HAP-1 (cell line): Measurements from ENCODE around the gene NFATC2.

Experiments used
- DNase-seq, 2 experiments: peaks; one replicate each; pipeline ENCODE4 v3.0.0-alpha.2; 2016 to 2020; ENCODE audit warnings: low spot score in 2 of 2
- H3K27me3 ChIP-seq: fragments of 250-450 bp; sonication (Bioruptor Pico); 2 replicates; pipeline ENCODE4 v1.5.1; 2020; ENCODE audit warnings: low read depth, mild to moderate bottlenecking, moderate library complexity
- H3K36me3 ChIP-seq: fragments of 250-450 bp; sonication (Bioruptor Pico); replicated peaks from 2 replicates; pipeline ENCODE4 v1.5.1; 2020; ENCODE audit warnings: mild to moderate bottlenecking
- H3K4me1 ChIP-seq: fragments of 250-450 bp; sonication (Bioruptor Pico); 2 replicates; pipeline ENCODE4 v1.5.1; 2020; ENCODE audit warnings: mild to moderate bottlenecking
- H3K4me3 ChIP-seq: fragments of 250-450 bp; sonication (Bioruptor Pico); 2 replicates; pipeline ENCODE4 v1.5.1; 2020; ENCODE audit warnings: mild to moderate bottlenecking, moderate library complexity
- H3K9me3 ChIP-seq: fragments of 250-450 bp; sonication (Bioruptor Pico); 2 replicates; pipeline ENCODE4 v1.5.1; 2020; ENCODE audit warnings: mild to moderate bottlenecking, moderate library complexity
- in situ Hi-C: fragments of 300-500 bp; cut with MboI; formaldehyde crosslinking; loops from 3 replicates; pipeline ENCODE4 v1.14.3; 2020; ENCODE audit warnings: low sequenced_read_pairs, inconsistent platforms, mixed read lengths

NFATC2 gene

DNA sequence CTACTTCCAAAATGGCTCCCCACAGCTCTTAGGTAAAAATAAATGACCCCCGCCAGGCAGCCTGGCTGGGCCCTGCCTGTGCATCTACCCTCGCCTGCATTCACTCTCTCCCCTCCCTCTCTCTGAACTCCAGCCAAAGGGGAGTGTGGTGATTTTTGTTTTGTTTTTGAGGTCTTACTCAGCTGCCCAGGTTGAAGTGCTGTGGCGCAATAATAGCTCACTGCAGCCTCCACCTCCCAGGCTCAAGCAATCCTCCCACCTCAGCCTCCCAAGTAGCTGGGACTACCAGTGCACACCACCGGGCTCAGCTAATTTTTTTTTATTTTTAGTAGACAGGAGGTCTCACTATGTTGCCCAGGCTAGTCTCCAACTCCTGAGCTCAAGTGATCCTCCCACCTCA is 15.8 kb downstream of the NFATC2 start:
- H3K9me3 ChIP-seq = no peaks in the 10 kb centered on the region
- H3K36me3 ChIP-seq = no peaks in the 10 kb centered on the region
- no peaks in the 10 kb centered on the region for H3K27me3 ChIP-seq
- DNase-seq = no peak
- in situ Hi-C loops = no loop called here
- no peak overlapping the region for H3K4me3 ChIP-seq
- H3K4me1 ChIP-seq = no peaks in the 10 kb centered on the region

GRCh38 chr20:51526106-51526470 is 16.4 kb downstream of the NFATC2 start:
- in situ Hi-C loops = no loop called here
- no peak for DNase-seq
- no peak overlapping the region for H3K4me3 ChIP-seq
- H3K4me1 ChIP-seq = no peaks in the 10 kb centered on the region
- H3K36me3 ChIP-seq = no peaks in the 10 kb centered on the region
- no peaks in the 10 kb centered on the region for H3K9me3 ChIP-seq
- no peaks in the 10 kb centered on the region for H3K27me3 ChIP-seq

DNA sequence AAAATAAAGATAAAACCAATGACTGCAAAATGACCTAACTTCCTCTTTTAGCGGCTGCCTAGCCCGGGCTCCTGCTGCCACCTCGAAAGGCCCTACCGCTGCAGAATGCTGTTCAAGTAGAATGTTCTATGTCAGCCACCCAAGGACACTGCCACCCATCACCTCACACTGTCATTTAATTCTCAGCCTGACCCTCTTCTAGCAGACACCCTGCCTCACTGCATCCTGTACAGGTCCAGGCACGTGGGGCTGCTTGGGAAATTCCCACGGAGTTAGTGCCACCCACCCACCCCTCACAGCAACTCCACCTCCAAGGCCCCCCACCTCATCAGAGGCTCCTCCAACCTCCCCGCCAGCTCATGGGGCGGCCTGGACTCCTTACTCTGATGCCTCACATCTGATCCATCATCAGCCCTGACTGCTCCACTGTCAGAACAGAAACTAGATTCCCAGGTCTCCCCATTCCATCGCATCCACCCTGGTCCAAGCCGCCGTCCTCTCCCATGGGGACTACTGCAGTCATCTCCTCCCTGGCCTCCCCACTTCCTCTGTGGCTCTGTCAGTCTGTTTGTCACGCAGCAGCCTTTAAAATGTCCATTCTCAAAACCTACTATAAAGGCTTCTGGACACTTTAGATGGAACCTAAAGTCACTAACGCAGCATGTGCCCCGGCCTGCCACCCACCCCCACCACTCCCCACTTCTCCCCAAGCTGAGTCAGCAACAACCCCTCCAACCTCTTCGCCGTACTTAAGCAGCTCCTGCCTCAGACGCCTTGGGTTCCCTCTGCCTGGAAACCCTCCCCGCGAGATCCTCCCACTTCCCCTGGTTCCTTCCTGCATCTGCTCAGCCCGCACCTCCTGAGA is 17.0 kb downstream of the NFATC2 start:
- in situ Hi-C loops = no loop called here
- Histone ChIP-seq H3K9me3 (no peaks in the 10 kb centered on the region), H3K36me3 (no peaks in the 10 kb centered on the region), H3K4me3 (no peak overlapping the region), H3K27me3 (no peaks in the 10 kb centered on the region), H3K4me1 (no peaks in the 10 kb centered on the region)
- DNase-seq = no peak

DNA sequence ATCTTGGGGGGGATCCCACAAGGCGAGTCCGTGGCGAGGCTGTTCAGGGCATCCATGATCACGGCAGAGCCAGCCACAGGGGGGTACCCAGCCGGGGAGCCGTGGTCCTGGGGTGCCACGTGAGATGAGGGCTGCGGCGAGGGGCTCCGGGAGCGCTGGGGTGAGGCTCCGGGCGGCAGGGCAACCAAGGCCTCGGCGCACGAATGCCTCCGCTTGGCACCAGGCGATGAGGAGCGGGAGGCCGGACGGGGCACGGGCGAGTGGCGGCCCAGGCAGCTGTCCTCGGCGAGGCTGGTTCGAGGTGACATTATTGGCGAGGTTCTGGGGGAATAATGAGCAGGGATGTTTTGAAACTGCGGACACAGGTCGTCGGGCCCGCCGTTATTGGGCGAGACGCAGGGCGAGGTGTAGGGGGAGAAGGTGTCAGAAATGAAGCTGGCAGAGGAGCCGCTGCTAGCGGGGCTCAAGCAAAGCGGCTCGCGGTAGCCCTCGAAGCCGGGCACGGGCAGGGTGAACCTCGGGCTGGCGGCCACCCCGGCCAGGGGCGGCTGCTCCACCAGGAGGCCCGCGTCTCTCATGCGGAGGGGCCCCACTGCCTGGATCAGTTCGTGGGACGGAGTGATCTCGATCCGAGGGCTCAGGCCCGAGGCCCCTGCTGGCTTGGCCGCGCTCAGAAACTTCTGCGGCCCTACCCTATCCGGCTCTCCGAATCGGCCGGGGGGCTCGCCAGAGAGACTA is 19.1 kb downstream of the NFATC2 start:
- in situ Hi-C loops = no loop called here
- H3K27me3 ChIP-seq = no peaks in the 10 kb centered on the region

GRCh38 chr20:51522207-51522606 is 20.3 kb downstream of the NFATC2 start:
- Histone ChIP-seq H3K36me3 (no peaks in the 10 kb centered on the region), H3K4me1 (no peaks in the 10 kb centered on the region), H3K27me3 (no peaks in the 10 kb centered on the region), H3K9me3 (no peaks in the 10 kb centered on the region), H3K4me3 (no peak overlapping the region)
- DNase-seq = no peak
- in situ Hi-C loops = no loop called here

More for the DNA sequence above, 19.1 kb downstream of the NFATC2 start:
- no peaks in the 10 kb centered on the region for H3K9me3 ChIP-seq
- H3K36me3 ChIP-seq = no peaks in the 10 kb centered on the region
- H3K4me1 ChIP-seq = no peaks in the 10 kb centered on the region
- H3K4me3 ChIP-seq = no peak overlapping the region
- DNase-seq = no peak

- Histone ChIP-seq H3K36me3 (no peaks in the 10 kb centered on the region), H3K4me1 (no peaks in the 10 kb centered on the region), H3K4me3 (no peak overlapping the region), H3K9me3 (no peaks in the 10 kb centered on the region), H3K27me3 (no peaks in the 10 kb centered on the region)
- in situ Hi-C loops = no loop called here
- DNase-seq = no peak
Observed at GRCh38 chr20:51517839-51518238, 24.7 kb downstream of the NFATC2 start.

- H3K9me3 ChIP-seq = no peaks in the 10 kb centered on the region
- no peak for DNase-seq
- no peaks in the 10 kb centered on the region for H3K4me1 ChIP-seq
- H3K27me3 ChIP-seq = no peaks in the 10 kb centered on the region
- no peaks in the 10 kb centered on the region for H3K36me3 ChIP-seq
- H3K4me3 ChIP-seq = no peak overlapping the region
- in situ Hi-C loops = no loop called here
Observed at GRCh38 chr20:51516855-51517254, 25.7 kb downstream of the NFATC2 start.

GRCh38 chr20:51514836-51515235 is 27.7 kb downstream of the NFATC2 start:
- H3K27me3 ChIP-seq = no peaks in the 10 kb centered on the region
- DNase-seq = no peak
- peaks cover 8% of the 10 kb centered on the region for H3K4me1 ChIP-seq
- H3K9me3 ChIP-seq = no peaks in the 10 kb centered on the region
- H3K4me3 ChIP-seq = no peak overlapping the region
- H3K36me3 ChIP-seq = no peaks in the 10 kb centered on the region
- in situ Hi-C loops = no loop called here

DNA sequence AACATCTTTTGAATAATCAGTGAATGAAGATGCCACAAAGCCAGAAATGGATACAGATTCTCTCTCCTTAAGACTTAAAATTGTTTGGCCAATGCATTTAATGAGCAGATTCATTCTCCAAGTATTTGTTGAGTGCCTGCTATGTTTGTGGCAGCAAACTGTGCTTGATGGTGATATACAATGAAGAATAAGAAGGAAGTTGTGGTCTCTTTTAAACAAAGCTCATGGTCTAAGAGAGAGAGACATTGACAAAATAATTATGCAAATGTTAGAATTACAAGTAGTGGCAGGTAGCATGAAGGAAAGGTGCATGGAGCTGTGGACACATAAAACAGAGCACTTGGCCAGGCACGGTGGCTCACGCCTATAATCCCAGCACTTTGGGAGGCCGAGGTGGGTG is 28.3 kb downstream of the NFATC2 start:
- Histone ChIP-seq H3K4me1 (peaks cover 12% of the 10 kb centered on the region), H3K27me3 (no peaks in the 10 kb centered on the region), H3K4me3 (no peak overlapping the region), H3K9me3 (no peaks in the 10 kb centered on the region), H3K36me3 (no peaks in the 10 kb centered on the region)
- no peak for DNase-seq
- in situ Hi-C loops = no loop called here

GRCh38 chr20:51513545-51513944 is 29.0 kb downstream of the NFATC2 start:
- H3K9me3 ChIP-seq = no peaks in the 10 kb centered on the region
- no peaks in the 10 kb centered on the region for H3K27me3 ChIP-seq
- H3K36me3 ChIP-seq = no peaks in the 10 kb centered on the region
- no peak overlapping the region for H3K4me3 ChIP-seq
- in situ Hi-C loops = no loop called here
- H3K4me1 ChIP-seq = peaks cover 12% of the 10 kb centered on the region
- no peak for DNase-seq

- in situ Hi-C loops = no loop called here
- DNase-seq = no peak
- no peaks in the 10 kb centered on the region for H3K36me3 ChIP-seq
- H3K4me1 ChIP-seq = peaks cover 12% of the 10 kb centered on the region
- no peaks in the 10 kb centered on the region for H3K9me3 ChIP-seq
- no peak overlapping the region for H3K4me3 ChIP-seq
- no peaks in the 10 kb centered on the region for H3K27me3 ChIP-seq
Observed at GRCh38 chr20:51512645-51513044, 29.9 kb downstream of the NFATC2 start.

DNA sequence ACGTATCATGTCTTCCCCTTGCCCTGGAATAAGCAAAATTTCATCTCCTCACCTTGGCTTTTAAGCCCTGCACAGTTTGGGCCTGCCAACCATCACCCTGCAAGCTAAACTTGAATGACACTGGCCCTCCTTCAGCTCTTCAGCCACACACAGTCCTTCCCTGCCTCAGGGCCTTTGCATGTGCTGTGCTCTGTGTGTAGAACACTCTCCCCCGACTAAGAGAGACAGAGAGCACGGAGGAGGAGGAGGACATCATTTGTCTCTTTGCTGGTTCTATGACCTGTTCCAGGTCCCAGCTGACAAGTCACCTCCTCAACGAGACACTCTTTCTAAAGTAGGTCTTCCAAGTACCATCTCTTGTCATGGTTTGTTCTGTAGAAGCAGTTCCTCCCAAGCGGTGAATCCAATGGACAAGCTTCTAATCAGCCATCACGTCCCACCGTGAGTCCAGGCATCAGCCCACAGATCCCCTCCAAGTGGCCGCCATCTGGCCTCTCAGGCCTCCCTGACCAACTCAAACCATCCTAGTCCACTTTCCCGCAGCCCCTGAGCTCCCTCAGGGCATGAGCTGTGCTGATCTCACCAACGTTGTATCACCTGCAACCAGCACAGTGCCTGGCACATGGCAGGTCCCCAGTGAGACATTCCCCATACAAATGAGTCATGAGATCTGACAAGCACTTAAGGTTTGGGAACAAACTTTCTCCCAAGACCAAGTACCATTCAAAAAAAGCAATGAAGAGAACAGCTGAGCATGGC is 30.5 kb downstream of the NFATC2 start:
- H3K4me3 ChIP-seq = no peak overlapping the region
- no peak for DNase-seq
- no peaks in the 10 kb centered on the region for H3K36me3 ChIP-seq
- H3K27me3 ChIP-seq = no peaks in the 10 kb centered on the region
- peaks cover 12% of the 10 kb centered on the region for H3K4me1 ChIP-seq
- in situ Hi-C loops = no loop called here
- H3K9me3 ChIP-seq = no peaks in the 10 kb centered on the region

GRCh38 chr20:51510936-51511605 is 31.4 kb downstream of the NFATC2 start:
- Histone ChIP-seq H3K4me3 (no peak overlapping the region), H3K9me3 (no peaks in the 10 kb centered on the region), H3K27me3 (no peaks in the 10 kb centered on the region), H3K36me3 (no peaks in the 10 kb centered on the region), H3K4me1 (peaks cover 12% of the 10 kb centered on the region)
- DNase-seq = no peak
- in situ Hi-C loops = no loop called here
